AG09319 (cell line): ENCODE data around the gene KAT6B.

Experiments used
- DNase-seq: peaks from one replicate; pipeline ENCODE4 v3.0.0-alpha.2; 2010; ENCODE audit warnings: low read depth; ENCODE audit errors: extremely low read depth
- TF ChIP-seq, protein P1 (sequence below): IDR thresholded peaks from 2 replicates; pipeline ENCODE4 v1.5.1; 2011; ENCODE audit warnings: low read depth, mild to moderate bottlenecking, inconsistent platforms, low read length, moderate library complexity

KAT6B gene

DNA sequence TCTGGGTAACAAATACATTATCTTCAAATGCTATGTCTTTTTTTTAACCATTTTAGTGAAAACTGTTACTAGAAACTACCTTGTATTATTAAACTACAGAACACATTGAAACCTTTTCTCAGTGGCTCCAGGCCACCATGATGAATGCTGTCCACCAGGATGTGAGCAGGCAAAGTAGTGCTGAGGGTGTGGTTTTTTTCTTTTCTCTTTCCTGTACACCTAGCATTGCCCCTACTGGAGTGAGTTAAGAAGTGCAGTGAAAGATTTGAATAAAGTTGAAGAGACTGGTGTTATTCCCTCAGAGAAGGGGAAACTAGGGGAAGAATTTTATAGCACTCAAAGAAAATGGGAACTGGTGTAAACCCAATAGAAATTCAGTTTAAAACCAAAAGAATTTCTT lies 165.0 kb downstream of the KAT6B start:
- TF ChIP-seq, protein P1, sequence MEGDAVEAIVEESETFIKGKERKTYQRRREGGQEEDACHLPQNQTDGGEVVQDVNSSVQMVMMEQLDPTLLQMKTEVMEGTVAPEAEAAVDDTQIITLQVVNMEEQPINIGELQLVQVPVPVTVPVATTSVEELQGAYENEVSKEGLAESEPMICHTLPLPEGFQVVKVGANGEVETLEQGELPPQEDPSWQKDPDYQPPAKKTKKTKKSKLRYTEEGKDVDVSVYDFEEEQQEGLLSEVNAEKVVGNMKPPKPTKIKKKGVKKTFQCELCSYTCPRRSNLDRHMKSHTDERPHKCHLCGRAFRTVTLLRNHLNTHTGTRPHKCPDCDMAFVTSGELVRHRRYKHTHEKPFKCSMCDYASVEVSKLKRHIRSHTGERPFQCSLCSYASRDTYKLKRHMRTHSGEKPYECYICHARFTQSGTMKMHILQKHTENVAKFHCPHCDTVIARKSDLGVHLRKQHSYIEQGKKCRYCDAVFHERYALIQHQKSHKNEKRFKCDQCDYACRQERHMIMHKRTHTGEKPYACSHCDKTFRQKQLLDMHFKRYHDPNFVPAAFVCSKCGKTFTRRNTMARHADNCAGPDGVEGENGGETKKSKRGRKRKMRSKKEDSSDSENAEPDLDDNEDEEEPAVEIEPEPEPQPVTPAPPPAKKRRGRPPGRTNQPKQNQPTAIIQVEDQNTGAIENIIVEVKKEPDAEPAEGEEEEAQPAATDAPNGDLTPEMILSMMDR = peak; percentile 10
- no peak for DNase-seq

DNA sequence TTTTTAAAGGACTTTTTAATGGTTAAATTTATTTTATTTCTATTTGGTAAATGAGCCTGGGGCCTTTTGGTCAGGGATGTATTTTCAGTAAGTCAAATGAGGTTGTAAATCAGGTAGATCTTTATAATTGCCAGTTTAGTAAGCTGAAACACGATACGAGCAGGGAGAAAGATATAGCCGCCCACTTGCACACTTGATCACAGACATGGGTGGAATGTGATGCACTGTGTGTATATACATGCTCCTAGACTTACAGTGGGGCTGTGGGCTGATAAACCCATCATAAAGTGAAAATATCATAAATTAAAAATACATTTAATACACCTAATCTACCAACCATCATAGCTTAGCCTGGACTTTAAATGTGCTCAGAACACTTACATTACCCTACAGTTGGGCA lies 165.7 kb downstream of the KAT6B start:
- TF ChIP-seq, protein P1 = no peak
- DNase-seq = no peak

DNA sequence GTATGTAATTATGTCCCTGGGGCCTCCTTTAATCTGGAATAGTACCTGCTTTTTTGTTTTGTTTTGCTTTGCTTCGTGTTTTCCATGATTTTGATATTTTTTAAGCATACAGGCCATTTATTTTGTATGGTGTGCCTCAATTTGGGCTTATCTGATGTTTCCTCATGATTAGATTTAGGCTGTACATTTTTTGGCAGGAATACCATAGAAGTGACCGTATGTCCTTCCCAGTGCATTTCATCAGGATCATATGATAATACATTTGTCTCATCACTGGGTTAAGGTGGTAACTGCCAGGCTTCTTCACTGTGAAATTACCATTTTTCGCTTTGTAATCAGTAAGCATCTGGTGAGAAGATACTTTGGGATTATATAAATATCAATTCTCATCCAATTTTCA lies 167.2 kb downstream of the KAT6B start:
- DNase-seq = no peak
- TF ChIP-seq, protein P1 = no peak

DNA sequence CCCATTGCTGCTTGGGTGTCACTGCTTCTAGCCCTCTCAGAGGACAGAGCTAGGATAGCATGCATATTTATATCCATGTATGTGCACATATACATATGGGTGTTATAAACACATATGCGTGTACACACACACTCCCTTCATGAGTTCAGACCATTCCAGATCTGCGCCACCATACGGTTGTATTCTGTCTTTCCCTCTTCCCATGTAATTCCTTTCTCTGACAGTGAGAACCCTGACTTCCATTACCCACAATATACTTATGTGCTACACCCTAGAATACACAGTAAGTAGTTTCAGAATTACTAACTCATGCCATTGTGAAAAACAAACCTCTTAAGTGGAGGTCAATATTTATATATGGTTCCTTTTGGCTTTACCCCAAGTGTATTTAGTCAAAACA lies 168.5 kb downstream of the KAT6B start:
- no peak for DNase-seq
- TF ChIP-seq, protein P1 = no peak

DNA sequence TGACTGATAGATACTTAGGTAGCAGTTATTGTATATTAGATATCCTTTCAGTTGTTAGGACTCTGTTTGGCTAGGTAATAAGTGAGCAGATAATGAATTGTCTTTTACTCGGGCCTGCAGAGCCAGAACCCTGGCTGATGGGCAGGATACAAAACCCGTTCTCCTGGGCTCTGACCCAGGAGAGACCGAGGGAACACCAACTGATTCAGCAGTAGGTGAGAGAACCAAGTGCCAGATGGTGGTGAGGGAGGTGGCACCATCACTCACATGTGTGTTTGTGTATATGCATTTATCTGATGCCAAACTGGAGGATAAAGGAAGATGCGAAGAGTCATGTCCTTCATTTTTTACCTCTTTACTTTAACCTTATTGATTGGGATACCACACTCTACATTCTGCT lies 169.4 kb downstream of the KAT6B start:
- no peak for DNase-seq
- TF ChIP-seq, protein P1 = no peak

DNA sequence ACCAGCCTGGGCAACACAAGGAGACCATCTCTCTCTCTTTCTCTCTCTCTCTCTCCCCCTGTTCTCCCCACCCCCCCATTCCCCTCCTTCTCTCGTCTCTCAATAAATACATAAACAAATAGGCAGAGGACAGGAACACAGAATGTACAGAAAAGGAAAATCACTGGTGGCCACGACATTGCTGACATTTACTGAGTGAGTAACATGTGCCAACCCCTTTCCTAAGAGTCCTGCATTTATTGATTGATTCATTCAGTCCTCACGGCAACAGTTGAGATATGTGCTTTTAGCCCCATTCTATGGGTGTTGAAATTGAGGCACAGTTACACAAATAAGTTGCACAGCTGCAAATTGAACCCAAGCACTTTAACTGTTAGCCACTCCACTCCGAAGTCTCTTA lies 170.8 kb downstream of the KAT6B start:
- DNase-seq = no peak
- TF ChIP-seq, protein P1 = no peak

DNA sequence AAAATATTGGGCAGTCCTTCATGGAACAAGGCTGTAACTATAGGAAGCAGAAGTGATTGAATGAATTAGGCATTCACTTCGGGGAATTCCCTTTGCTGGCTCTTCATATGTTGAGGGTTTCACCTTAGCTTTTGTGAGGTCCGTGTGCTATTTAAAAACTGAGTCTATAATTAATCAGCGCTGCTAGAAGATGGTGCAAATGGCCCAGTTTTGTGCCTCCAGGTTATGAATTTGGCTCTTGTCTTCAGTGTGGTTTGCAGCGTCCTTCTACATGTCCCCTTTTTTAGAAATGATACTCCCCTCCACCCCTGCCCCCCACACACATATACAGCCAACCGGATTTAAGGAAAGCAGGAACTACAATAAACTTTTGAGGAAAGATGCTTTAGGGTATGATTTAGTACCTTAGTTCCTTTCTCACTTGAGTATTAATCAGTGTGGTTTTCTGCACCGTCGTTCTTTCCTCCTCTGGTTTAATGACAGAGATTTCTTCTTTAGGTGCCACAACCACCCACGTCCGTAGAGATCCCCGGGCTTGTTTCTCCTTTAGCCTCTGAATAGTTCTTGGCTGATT lies 174.4 kb downstream of the KAT6B start:
- no peak for DNase-seq
- TF ChIP-seq, protein P1 = no peak
